GM19043 (cell line): ENCODE measurements around the gene AGPAT2.

Experiments
- ATAC-seq: cut with Tn5 transposase; IDR thresholded peaks from one replicate; pipeline ENCODE4 v1.9.1; 2021; ENCODE audit warnings: low read depth; ENCODE audit not compliant: unreplicated experiment

AGPAT2 gene

DNA sequence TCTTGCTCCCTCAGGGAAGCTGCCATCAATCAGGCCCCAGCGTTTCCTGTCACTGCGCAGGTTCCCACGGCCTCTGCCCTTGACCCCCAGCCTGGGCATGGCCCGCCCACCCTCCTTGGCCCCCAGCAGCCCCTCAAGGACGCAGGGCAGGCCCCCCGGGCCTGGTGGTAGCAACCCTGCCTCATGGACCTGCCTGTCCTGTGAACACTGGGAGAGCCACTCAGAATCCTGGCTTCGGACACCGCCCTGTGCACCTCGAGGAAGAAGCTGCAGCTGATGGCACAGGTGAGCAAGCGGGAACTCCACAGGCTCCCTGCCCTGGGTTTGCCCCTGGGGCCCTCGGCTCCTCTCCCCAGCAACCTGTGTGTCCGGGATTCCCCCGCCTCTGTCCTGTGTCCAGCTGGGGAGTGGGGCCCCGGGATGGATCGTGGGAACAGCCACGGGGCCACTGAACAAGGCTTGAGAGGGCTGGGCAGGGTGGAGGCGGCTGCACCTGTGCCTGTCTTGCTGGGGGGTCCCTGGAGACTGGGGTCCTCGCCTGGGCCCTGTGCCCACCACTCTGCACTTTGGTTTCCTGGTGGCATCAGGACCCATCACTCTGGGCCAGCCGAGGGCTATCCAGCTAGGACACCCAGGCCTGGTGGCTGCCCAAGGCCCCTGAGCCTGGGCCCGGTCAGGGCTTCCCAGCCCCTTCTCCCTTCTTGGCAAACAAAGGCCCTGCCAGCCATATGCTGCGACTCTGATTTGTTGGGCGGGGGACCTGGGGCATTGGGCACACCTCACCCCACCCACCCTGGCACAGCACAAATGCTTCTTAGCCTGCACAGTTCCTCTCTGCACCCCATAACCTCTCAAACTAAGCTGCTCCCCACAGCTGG lies 58.0 kb downstream of the AGPAT2 start:
- no peak for ATAC-seq

GRCh38 chr9:136628268-136628667 lies 59.0 kb downstream of the AGPAT2 start:
- no peak for ATAC-seq

GRCh38 chr9:136627703-136628102 lies 59.6 kb downstream of the AGPAT2 start:
- ATAC-seq = no peak

- ATAC-seq = no peak
These were observed 60.3 kb downstream of the AGPAT2 start for GRCh38 chr9:136626740-136627642.

DNA sequence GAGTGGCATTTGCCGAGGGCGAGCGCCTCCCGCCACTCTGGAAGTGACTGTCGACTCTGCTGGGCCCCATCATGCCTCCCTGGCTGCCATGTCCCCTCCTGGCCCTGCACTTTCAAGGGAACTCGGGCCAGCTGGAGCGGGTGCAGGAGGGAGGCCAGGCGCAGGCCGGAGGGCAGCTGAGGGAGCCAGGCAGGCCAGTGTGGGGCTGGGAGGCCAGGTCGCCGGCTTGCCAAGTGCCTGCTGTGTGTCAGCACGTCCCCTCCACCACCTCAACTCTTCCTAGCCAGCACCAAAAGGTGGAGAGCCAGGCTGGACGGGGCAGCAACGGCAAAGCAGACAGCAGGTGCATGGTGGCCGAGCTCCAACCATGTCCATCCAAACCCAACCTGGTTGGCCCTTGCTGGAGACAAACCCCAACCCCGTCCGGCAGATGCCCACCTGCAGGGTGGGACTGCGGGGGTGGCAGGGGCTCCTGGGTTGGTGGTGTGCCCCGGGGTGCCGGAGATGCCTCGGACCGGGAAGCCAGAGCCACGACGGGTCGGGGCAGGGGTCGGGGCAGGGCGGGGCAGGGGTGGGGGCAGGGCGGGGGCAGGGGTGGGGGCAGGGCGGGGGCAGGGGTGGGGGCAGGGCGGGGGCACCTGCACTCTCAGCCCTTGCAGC lies 61.1 kb downstream of the AGPAT2 start:
- no peak for ATAC-seq

DNA sequence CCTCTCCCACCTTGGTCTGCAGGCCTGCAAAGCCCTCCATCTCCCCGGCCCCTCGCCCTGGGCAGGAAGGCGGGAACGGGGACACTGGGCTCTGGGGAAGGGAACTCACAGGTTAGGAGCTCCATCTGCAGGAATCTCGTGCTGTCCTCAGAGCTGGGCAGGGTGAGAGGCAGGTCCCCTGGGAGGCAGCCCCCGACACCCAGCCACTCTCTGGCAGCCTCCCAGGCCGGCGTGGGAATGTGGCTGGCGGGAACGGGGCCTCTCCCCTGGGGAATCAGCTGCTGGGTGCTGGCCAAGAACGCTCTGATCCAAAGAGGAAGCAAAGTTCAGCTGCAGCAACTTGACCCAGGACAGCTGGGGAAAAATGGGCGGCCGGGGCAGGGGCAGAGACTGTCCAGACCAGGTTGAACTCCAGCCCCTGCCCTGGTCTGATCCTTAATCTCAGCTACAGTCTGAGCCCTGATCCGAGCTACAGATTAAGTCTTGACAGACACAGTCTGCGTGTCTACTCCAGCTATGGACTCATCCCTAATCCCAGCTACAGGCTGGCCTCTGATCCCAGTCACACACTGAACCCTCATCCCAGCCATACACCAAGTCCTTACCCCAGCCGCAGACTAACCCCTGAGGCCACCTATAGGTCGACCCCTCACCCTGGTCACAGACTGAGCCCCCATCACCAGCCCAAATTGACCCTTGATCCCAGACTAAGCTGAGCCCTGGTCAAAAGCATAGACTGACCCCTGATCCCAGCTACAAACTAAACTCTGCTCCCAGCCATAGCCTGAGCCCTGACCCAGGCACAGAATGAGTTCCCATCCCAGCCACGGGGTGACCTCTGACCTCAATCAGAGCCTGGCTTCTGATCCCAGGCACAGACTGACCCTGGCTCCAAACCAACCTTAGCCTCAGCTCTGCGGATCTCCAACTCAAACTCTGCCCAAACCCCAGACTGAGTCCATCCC lies 61.9 kb downstream of the AGPAT2 start:
- ATAC-seq = no peak

DNA sequence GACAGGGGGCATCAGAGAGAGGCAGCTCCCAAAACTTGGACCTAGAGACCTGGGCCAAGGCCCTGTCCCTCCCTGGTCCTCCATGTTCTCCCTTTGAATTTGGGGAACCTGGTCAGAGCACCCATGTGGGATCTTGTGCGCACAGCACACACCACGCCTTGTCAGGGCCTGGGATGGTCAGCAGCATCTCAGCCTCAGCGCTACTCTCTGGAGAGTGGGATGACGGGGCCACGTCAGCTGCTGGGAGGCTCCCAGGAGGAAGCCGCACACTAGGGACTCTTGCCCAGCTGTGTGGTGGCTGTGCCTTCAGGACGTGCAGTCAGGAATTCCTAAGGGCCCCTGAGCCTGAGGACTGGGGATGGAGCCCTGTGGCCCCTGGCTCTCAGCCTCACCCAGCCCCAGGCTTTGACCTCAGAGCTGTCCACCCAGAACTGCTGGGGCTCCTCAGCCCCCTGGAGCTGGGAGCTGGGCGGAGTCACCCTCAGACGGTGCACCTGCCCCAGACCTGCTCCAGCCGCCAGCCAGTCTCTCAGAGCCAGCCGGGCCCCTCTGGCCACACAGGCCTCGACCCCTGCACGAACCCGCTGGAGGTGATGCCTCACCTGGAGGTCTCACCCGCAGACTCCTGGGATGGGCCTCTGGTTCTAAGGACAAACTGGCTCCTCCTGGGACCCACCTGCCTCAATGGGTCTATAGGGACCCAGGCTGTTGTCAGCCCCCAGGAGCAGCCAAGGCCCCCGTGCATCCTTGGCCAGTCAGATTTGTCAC lies 62.9 kb downstream of the AGPAT2 start:
- no peak for ATAC-seq

DNA sequence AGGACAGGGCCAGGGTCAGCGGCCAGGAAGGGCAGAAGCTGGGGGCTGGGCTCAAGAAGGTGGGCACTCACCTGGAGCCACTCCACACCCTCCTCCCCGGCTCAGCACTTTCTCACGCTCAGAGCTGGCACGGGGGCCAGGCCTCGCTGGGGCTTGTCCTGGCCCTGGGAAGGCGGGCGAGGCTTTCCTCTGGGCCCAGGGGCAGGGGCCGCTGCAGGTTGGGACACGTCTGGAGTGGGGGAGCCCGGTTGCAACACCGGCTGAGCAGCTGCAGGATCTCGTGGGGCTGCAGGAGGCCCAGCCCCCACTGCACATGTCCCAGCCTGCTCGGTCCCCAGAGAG lies 63.4 kb downstream of the AGPAT2 start:
- ATAC-seq = no peak
